K562 (cell line): ENCODE results near the gene PVALEF. TPM values are rescaled to one million over a fixed set of nuclear protein-coding genes. Genes with fewer than 3 reads are reported as not detected.

Experiments
- ATAC-seq: fragments of 200-7000 bp; cut with Tn5 transposase; 3 replicates; pipeline ENCODE4 v1.9.1; 2020; ENCODE audit warnings: moderate library complexity
- BruUV-seq: library from RNA; stranded (reverse); fragments of 400-500 nt; replicated peaks from 2 replicates; lab custom pipeline; 2021; lab: Mats Ljungman, UMichigan
- CTCF ChIA-PET: fragments of 300-600 bp; formaldehyde crosslinking; extraction: SDS; loops from one replicate; lab custom pipeline; 2021; ENCODE audit warnings: low intra/inter-chr PET ratio; lab: Yijun Ruan, JAX
- POLR2A ChIA-PET: fragments of 300-600, 350-650 bp; sonication (Branson Sonifier 250); formaldehyde crosslinking; extraction: SDS; loops from one replicate; lab custom pipeline; 2021; ENCODE audit warnings: antibody characterized with exemption, inconsistent platforms; lab: Yijun Ruan, JAX
- DNase-seq, 4 experiments: peaks; one replicate each; pipeline versions ENCODE4 v3.0.0 to v3.0.0-alpha.2; 2011 to 2018; ENCODE audit warnings: low spot score in 3 of 4, mixed read lengths in 3 of 4; ENCODE audit errors: extremely low read depth in 1 of 4
- FAIRE-seq: peaks from 2 replicates; lab custom pipeline; 2011; peaks lifted over from hg19 to GRCh38; lab: Jason Lieb, UNC
- H2AFZ ChIP-seq: 2 replicates; pipeline ENCODE4 v1.6.0; 2011; ENCODE audit warnings: low read depth, low read length, control low read depth, inconsistent platforms
- H3K27ac ChIP-seq: fragments of 200-600 bp; 3 replicates; pipeline ENCODE4 v1.8.0; 2011; ENCODE audit warnings: low read depth, mild to moderate bottlenecking, control low read depth, inconsistent platforms, low read length, moderate library complexity, mixed read lengths; ENCODE audit errors: extremely low read depth
- H3K27me3 ChIP-seq, 2 experiments: fragments of 300-600 bp in 1 of 2; 2 replicates in 1 of 2; 3 replicates in 1 of 2; pipeline versions ENCODE4 v1.6.0 to v1.8.0; 2011; ENCODE audit warnings: inconsistent platforms in 2 of 2, low read length in 2 of 2, mild to moderate bottlenecking in 1 of 2, mixed read lengths in 1 of 2, moderate library complexity in 1 of 2; ENCODE audit not compliant: control insufficient read depth in 2 of 2, insufficient read depth in 2 of 2
- H3K36me3 ChIP-seq: fragments of 300-600 bp; 3 replicates; pipeline ENCODE4 v1.8.0; 2011; ENCODE audit warnings: mild to moderate bottlenecking, low read length, inconsistent platforms; ENCODE audit not compliant: control insufficient read depth, insufficient read depth
- H3K4me1 ChIP-seq, 2 experiments: fragments of 200-600 bp in 1 of 2; replicated peaks in 1 of 2; 2 replicates in 1 of 2; 3 replicates in 1 of 2; pipeline versions ENCODE4 v1.5.1 to v1.8.0; 2011; ENCODE audit warnings: inconsistent platforms in 2 of 2, low read length in 2 of 2, mild to moderate bottlenecking in 1 of 2, mixed read lengths in 1 of 2, moderate library complexity in 1 of 2; ENCODE audit not compliant: control insufficient read depth in 2 of 2, insufficient read depth in 2 of 2
- H3K4me2 ChIP-seq: 2 replicates; pipeline ENCODE4 v1.6.1; 2011; ENCODE audit warnings: low read length, control low read depth, inconsistent platforms, mixed read lengths; ENCODE audit not compliant: insufficient read depth
- H3K4me3 ChIP-seq: fragments of 200-600 bp; sonication (generic), shearing (Covaris generic); 2 replicates; pipeline ENCODE4 v1.5.1; 2016; ENCODE audit warnings: control low read depth, inconsistent platforms
- H3K79me2 ChIP-seq: fragments of 200-600 bp; 3 replicates; pipeline ENCODE4 v1.8.0; 2011; ENCODE audit warnings: low read length, inconsistent platforms; ENCODE audit not compliant: control insufficient read depth, insufficient read depth
- H3K9ac ChIP-seq, 2 experiments: 2 replicates each; pipeline versions ENCODE4 v1.6.0 to v1.6.1; 2011; ENCODE audit warnings: low read depth in 2 of 2, low read length in 2 of 2, control low read depth in 1 of 2, inconsistent platforms in 1 of 2, mild to moderate bottlenecking in 1 of 2, mixed read lengths in 1 of 2; ENCODE audit not compliant: insufficient read depth in 1 of 2
- H3K9me1 ChIP-seq: one replicate; pipeline ENCODE4 v1.6.0; 2011; ENCODE audit warnings: inconsistent platforms, mild to moderate bottlenecking, low read length, moderate library complexity; ENCODE audit not compliant: control insufficient read depth, insufficient read depth
- H3K9me3 ChIP-seq: replicated peaks from 2 replicates; pipeline ENCODE4 v1.5.1; 2011; ENCODE audit warnings: low read depth, low read length, inconsistent platforms; ENCODE audit not compliant: control insufficient read depth, insufficient read depth
- H4K20me1 ChIP-seq: replicated peaks from 2 replicates; pipeline ENCODE4 v1.6.1; 2011; ENCODE audit warnings: low read length, inconsistent platforms, mixed read lengths; ENCODE audit not compliant: control insufficient read depth, insufficient read depth
- BRF1 ChIP-seq: IDR thresholded peaks from 3 replicates; pipeline ENCODE4 v1.6.1; 2011; ENCODE audit warnings: borderline replicate concordance, mild to moderate bottlenecking; ENCODE audit not compliant: insufficient read length; ENCODE audit errors: extremely low read depth
- WGBS: fragments of 100-300 bp; shearing (Covaris generic); methylation state at CpG from one replicate; pipeline ENCODE4 v1.1.6; 2016; ENCODE audit warnings: low coverage, mixed read lengths; ENCODE audit not compliant: insufficient coverage; ENCODE audit errors: missing lambda C conversion rate; 5-methylcytosine and 5-hydroxymethylcytosine counted together
- in situ Hi-C: fragments of 300-500 bp; cut with MboI; formaldehyde crosslinking; loops from 4 replicates; pipeline ENCODE4 v1.15.0; 2018; ENCODE audit warnings: inconsistent platforms, mixed read lengths
- intact Hi-C: fragments of 100-400 bp; cut with micrococcal nuclease; formaldehyde crosslinking; loops from 2 replicates; pipeline ENCODE4 v1.14.2; 2022
- polyA plus RNA-seq, 8 experiments: library from polyadenylated mRNA; depleted of rRNA in 4 of 8; stranded (reverse) in 5 of 8; unstranded in 3 of 8; fragments of >200 nt; fragmentation: Nextera tagmentation in 2 of 8; fragmentation: Illumina TruSeq in 1 of 8; extraction: Ambion mirVana in 2 of 8; extraction: Trizol in 1 of 8; gene quantifications; 2 replicates each; pipeline versions ENCODE4 v1.2.1 to v1.2.3, GENCODE V29; 2011 to 2014; ENCODE audit warnings: inconsistent platforms in 1 of 8, missing spikeins in 1 of 8
- total RNA-seq, 7 experiments: library from RNA; depleted of rRNA in 6 of 7; stranded (reverse); fragments of >200 nt in 6 of 7; fragmentation: Illumina TruSeq in 2 of 7; extraction: Trizol in 2 of 7; gene quantifications; 2 replicates each; pipeline versions ENCODE4 v1.2.1 to v1.2.3, GENCODE V29; 2011 to 2021; ENCODE audit warnings: low replicate concordance in 1 of 7
- TF ChIP-seq, protein P1 (sequence below), 2 experiments: IDR thresholded peaks; 2 replicates each; pipeline ENCODE4 v1.6.1; 2011; ENCODE audit warnings: borderline replicate concordance in 1 of 2, control low read depth in 1 of 2, low read depth in 1 of 2, low read length in 1 of 2, mild to moderate bottlenecking in 1 of 2, mixed read lengths in 1 of 2, moderate library complexity in 1 of 2; ENCODE audit not compliant: insufficient read depth in 1 of 2, insufficient read length in 1 of 2, poor library complexity in 1 of 2, severe bottlenecking in 1 of 2; ENCODE audit errors: extremely low read depth in 1 of 2

The PVALEF gene
- total and polyA plus RNA-seq, 9 of the 15 experiments (the other 6 are each of a cell fraction or from before 2014, with no cell fraction given): not detected

- Histone ChIP-seq H4K20me1 (peaks cover 6% of the 10 kb centered on the region), H3K27me3 (peaks cover 0 to 19% of the 10 kb centered on the region in 2 experiments; a peak in 3 of 5 replicates), H3K79me2 (no peaks in the 10 kb centered on the region)
- CTCF ChIA-PET: no interaction called here
- no TSS peak for BruUV-seq
- in situ Hi-C loops: loop anchor here (25.0 kb wide), 1 partner anchor 103 kb away; the partner anchor contains the start of genes NDUFAF8 and TEPSIN
- TF ChIP-seq BRF1: no peak
- TF ChIP-seq, protein P1, sequence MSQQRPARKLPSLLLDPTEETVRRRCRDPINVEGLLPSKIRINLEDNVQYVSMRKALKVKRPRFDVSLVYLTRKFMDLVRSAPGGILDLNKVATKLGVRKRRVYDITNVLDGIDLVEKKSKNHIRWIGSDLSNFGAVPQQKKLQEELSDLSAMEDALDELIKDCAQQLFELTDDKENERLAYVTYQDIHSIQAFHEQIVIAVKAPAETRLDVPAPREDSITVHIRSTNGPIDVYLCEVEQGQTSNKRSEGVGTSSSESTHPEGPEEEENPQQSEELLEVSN (IDR thresholded peaks at IDR 0.05; ENCODE audit: borderline replicate concordance in 1 of 2, extremely low read depth in 1 of 2, insufficient read depth in 1 of 2, insufficient read length in 1 of 2, low read depth in 1 of 2, low read length in 1 of 2, poor library complexity in 1 of 2, severe bottlenecking in 1 of 2): peak in 1 of 2 experiments; percentile 13
- TF ChIP-seq, all 486 proteins: peak for 1
- Histone ChIP-seq H3K9me3 (peaks cover 2% of the 10 kb centered on the region; the same call in 1 of the 2 replicates), H3K4me1 (peaks cover 6 to 69% of the 10 kb centered on the region in 2 experiments; a peak in 4 of 5 replicates), H3K4me2 (no peak overlapping the region), H3K9me1 (no peaks in the 10 kb centered on the region), H3K27ac (no peak overlapping the region), H2AFZ (no peak overlapping the region), H3K9ac (peak overlapping the region in 1 of 2 experiments; percentile 64; a peak in 1 of 4 replicates), H3K4me3 (no peak overlapping the region), H3K36me3 (no peaks in the 10 kb centered on the region)
- no peak for FAIRE-seq
- no peak for DNase-seq
- ATAC-seq: peak; percentile 17; the same call in 2 of the 3 replicates
- 23% methylated on average over 27 of the region's 28 CpGs for WGBS
- intact Hi-C loops: no loop called here
- POLR2A ChIA-PET: interaction anchor here (0.6 to 1.0 kb wide), 2 partner anchors 99 to 791 kb away, joined by 3 to 4 read pairs; no protein-coding TSS in a partner anchor
These were observed 31.1 kb upstream of the PVALEF start for GRCh38 chr17:81134064-81134781.
